Prostate gland (tissue), 2 donors: Measurements from ENCODE around the gene CRLF1. TPM values are rescaled to one million over a fixed set of nuclear protein-coding genes. Genes with fewer than 3 reads are reported as not detected.

ENCODE experiments used
- DNase-seq: peaks from one replicate; pipeline ENCODE4 v3.0.0-alpha.2; 2019; ENCODE audit warnings: low spot score
- H3K27ac ChIP-seq, 2 donors: fragments of 200-600 bp; sonication (generic); 2 replicates each; pipeline ENCODE4 v1.5.1; 2017 to 2019
- H3K27me3 ChIP-seq: fragments of 200-600 bp; sonication (generic); replicated peaks from 2 replicates; pipeline ENCODE4 v1.5.1; 2019; ENCODE audit not compliant: insufficient read depth
- H3K36me3 ChIP-seq, 2 donors: fragments of 200-600 bp; sonication (generic); 1 replicate in 1 of 2; 2 replicates in 1 of 2; pipeline versions ENCODE4 v1.5.1 to v1.8.1; 2017 to 2019
- H3K4me1 ChIP-seq: fragments of 200-600 bp; sonication (generic); replicated peaks from 2 replicates; pipeline ENCODE4 v1.5.1; 2019
- H3K4me3 ChIP-seq, 2 donors: fragments of 200-600 bp; sonication (generic); 2 replicates each; pipeline ENCODE4 v1.5.1; 2017 to 2019
- H3K9me3 ChIP-seq: fragments of 200-600 bp; sonication (generic); 2 replicates; pipeline ENCODE4 v1.5.1; 2017
- CTCF ChIP-seq, 4 experiments: fragments of 200-600 bp in 2 of 4; fragments of 450-650 bp in 2 of 4; sonication (generic) in 2 of 4; IDR thresholded peaks; 1 replicate in 3 of 4; 2 replicates in 1 of 4; pipeline ENCODE4 v1.5.1; 2016 to 2019; ENCODE audit warnings: antibody characterized with exemption in 4 of 4, mild to moderate bottlenecking in 2 of 4, moderate library complexity in 2 of 4
- POLR2A ChIP-seq: fragments of 450-650 bp; IDR thresholded peaks from one replicate; pipeline ENCODE4 v1.6.1; 2016; ENCODE audit warnings: antibody characterized with exemption, mild to moderate bottlenecking
- POLR2AphosphoS5 ChIP-seq: sonication (generic); formaldehyde crosslinking; IDR thresholded peaks from one replicate; pipeline ENCODE4 v1.6.1; 2017; ENCODE audit warnings: antibody characterized with exemption
- WGBS: methylation state at CpG from one replicate; pipeline ENCODE4 v1.1.5; 2018; 5-methylcytosine and 5-hydroxymethylcytosine counted together
- intact Hi-C: fragments of 100-400 bp; cut with DNase I; formaldehyde crosslinking; loops from one replicate; pipeline ENCODE4 v1.14.2; 2022
- total RNA-seq, 2 donors: library from RNA; depleted of rRNA; stranded (reverse); fragments of >200 nt; gene quantifications; one replicate each; pipeline ENCODE4 v1.1.0, GENCODE V29; 2016

The CRLF1 gene
- total RNA-seq, 2 donors from 2014 or later, result 2.6 to 12.6 TPM

GRCh38 chr19:18629166-18630088 lies 22.8 kb upstream of the CRLF1 start:
- H3K4me1 ChIP-seq, result no peaks in the 10 kb centered on the region
- TF ChIP-seq POLR2A (no peak), POLR2AphosphoS5 (peak; percentile 90)

GRCh38 chr19:18626906-18627305 lies 20.3 kb upstream of the CRLF1 start:
- DNase-seq, result no peak
- Histone ChIP-seq H3K27ac (no peak overlapping the region), H3K4me3 (no peak overlapping the region), H3K27me3 (no peaks in the 10 kb centered on the region), H3K4me1 (no peaks in the 10 kb centered on the region), H3K36me3 (no peaks in the 10 kb centered on the region), H3K9me3 (no peaks in the 10 kb centered on the region)
- no peak for TF ChIP-seq CTCF (IDR thresholded peaks at IDR 0.05)
- TF ChIP-seq POLR2A, result no peak
- TF ChIP-seq POLR2AphosphoS5, result no peak
- intact Hi-C loops, result no loop called here
- WGBS, result 65% methylated on average over 2 of the region's 2 CpGs

More at GRCh38 chr19:18629166-18630088, 22.8 kb upstream of the CRLF1 start:
- no peaks in the 10 kb centered on the region for H3K36me3 ChIP-seq
- 66% methylated on average over 15 of the region's 15 CpGs for WGBS
- H3K27ac ChIP-seq, result no peak overlapping the region
- intact Hi-C loops, result no loop called here
- DNase-seq, result no peak
- no peaks in the 10 kb centered on the region for H3K9me3 ChIP-seq
- no peaks in the 10 kb centered on the region for H3K27me3 ChIP-seq
- no peak overlapping the region for H3K4me3 ChIP-seq

GRCh38 chr19:18620902-18621301 lies 14.3 kb upstream of the CRLF1 start:
- DNase-seq, result no peak
- H3K4me3 ChIP-seq, result no peak overlapping the region
- no peaks in the 10 kb centered on the region for H3K36me3 ChIP-seq
- H3K27me3 ChIP-seq, result no peaks in the 10 kb centered on the region
- H3K27ac ChIP-seq, result no peak overlapping the region
- intact Hi-C loops, result no loop called here
- H3K4me1 ChIP-seq, result no peaks in the 10 kb centered on the region
- WGBS, result 76% methylated on average over 7 of the region's 7 CpGs
- no peaks in the 10 kb centered on the region for H3K9me3 ChIP-seq
- TF ChIP-seq CTCF (IDR thresholded peaks at IDR 0.05) (no peak), POLR2AphosphoS5 (no peak), POLR2A (no peak)

GRCh38 chr19:18620311-18620710 lies 13.7 kb upstream of the CRLF1 start:
- Histone ChIP-seq H3K36me3 (no peaks in the 10 kb centered on the region), H3K27me3 (no peaks in the 10 kb centered on the region), H3K27ac (no peak overlapping the region), H3K4me1 (no peaks in the 10 kb centered on the region), H3K4me3 (no peak overlapping the region), H3K9me3 (no peaks in the 10 kb centered on the region)
- no peak for DNase-seq
- intact Hi-C loops, result no loop called here
- 88% methylated on average over 10 of the region's 10 CpGs for WGBS
- TF ChIP-seq POLR2A, result no peak
- TF ChIP-seq POLR2AphosphoS5, result no peak
- TF ChIP-seq CTCF (IDR thresholded peaks at IDR 0.05), result no peak

GRCh38 chr19:18618236-18618635 lies 11.6 kb upstream of the CRLF1 start:
- Histone ChIP-seq H3K4me1 (no peaks in the 10 kb centered on the region), H3K27ac (no peak overlapping the region), H3K9me3 (no peaks in the 10 kb centered on the region), H3K27me3 (peaks cover 4% of the 10 kb centered on the region), H3K36me3 (no peaks in the 10 kb centered on the region), H3K4me3 (no peak overlapping the region)
- intact Hi-C loops, result no loop called here
- TF ChIP-seq POLR2A (no peak), CTCF (IDR thresholded peaks at IDR 0.05) (no peak), POLR2AphosphoS5 (no peak)
- DNase-seq, result no peak
- WGBS, result 84% methylated on average over 9 of the region's 13 CpGs
